Loucy (cell line): Measurements from ENCODE around the gene VAMP7.

Experiments
- H2AFZ ChIP-seq: fragments of 200-600 bp; sonication (generic); 2 replicates; pipeline ENCODE4 v1.6.0; 2016; ENCODE audit warnings: antibody characterized with exemption, mild to moderate bottlenecking, low read length, moderate library complexity
- H3F3A ChIP-seq: fragments of 200-600 bp; 2 replicates; pipeline ENCODE4 v1.6.0; 2016; ENCODE audit warnings: antibody characterized with exemption, low read depth, mild to moderate bottlenecking
- H3K27me3 ChIP-seq: fragments of 200-600 bp; sonication (generic); 2 replicates; pipeline ENCODE4 v1.6.1; 2014; ENCODE audit warnings: low read length, mild to moderate bottlenecking; ENCODE audit not compliant: insufficient read depth, poor library complexity, severe bottlenecking
- H3K36me3 ChIP-seq: fragments of 200-600 bp; sonication (generic); 2 replicates; pipeline ENCODE4 v1.6.1; 2016; ENCODE audit warnings: low read length; ENCODE audit not compliant: insufficient read depth
- H3K4me1 ChIP-seq: fragments of 200-600 bp; sonication (generic); 2 replicates; pipeline ENCODE4 v1.5.1; 2014; ENCODE audit warnings: low read length, mild to moderate bottlenecking; ENCODE audit not compliant: insufficient read depth, poor library complexity, severe bottlenecking
- H3K4me2 ChIP-seq: fragments of 200-600 bp; sonication (generic); 2 replicates; pipeline ENCODE4 v1.6.0; 2014; ENCODE audit warnings: antibody characterized with exemption, low read length, low read depth, mild to moderate bottlenecking; ENCODE audit not compliant: poor library complexity, severe bottlenecking
- H3K4me3 ChIP-seq: fragments of 200-600 bp; sonication (generic); 2 replicates; pipeline ENCODE4 v1.5.1; 2014; ENCODE audit warnings: low read length, mild to moderate bottlenecking, mixed read lengths; ENCODE audit not compliant: poor library complexity, severe bottlenecking
- H3K79me2 ChIP-seq: fragments of 200-600 bp; sonication (generic); 2 replicates; pipeline ENCODE4 v1.6.1; 2014; ENCODE audit warnings: low read length; ENCODE audit not compliant: insufficient read depth
- H3K9ac ChIP-seq: fragments of 200-600 bp; sonication (generic); 2 replicates; pipeline ENCODE4 v1.6.0; 2014; ENCODE audit warnings: mild to moderate bottlenecking, low read depth, low read length, moderate library complexity; ENCODE audit not compliant: poor library complexity, severe bottlenecking
- H3K9me2 ChIP-seq: fragments of 200-600 bp; sonication (generic); replicated peaks from 2 replicates; pipeline ENCODE4 v1.6.1; 2016; ENCODE audit warnings: low read depth, low read length, mixed read lengths
- H3K9me3 ChIP-seq: fragments of 200-600 bp; sonication (generic); 2 replicates; pipeline ENCODE4 v1.6.1; 2014; ENCODE audit warnings: mild to moderate bottlenecking, antibody characterized with exemption, low read length, low read depth; ENCODE audit not compliant: insufficient read depth
- H4K20me1 ChIP-seq: fragments of 200-600 bp; sonication (generic); 2 replicates; pipeline ENCODE4 v1.6.0; 2014; ENCODE audit warnings: antibody characterized with exemption, low read length, mild to moderate bottlenecking; ENCODE audit not compliant: insufficient read depth, poor library complexity, severe bottlenecking
- CTCF ChIP-seq: fragments of 200-600 bp; sonication (generic); conservative IDR thresholded peaks from 2 replicates; pipeline ENCODE4 v1.5.1; 2014; ENCODE audit warnings: mild to moderate bottlenecking, antibody characterized with exemption, low read length
- EZH2phosphoT487 ChIP-seq: fragments of 200-600 bp; IDR thresholded peaks from 2 replicates; pipeline ENCODE4 v1.6.1; 2018; ENCODE audit warnings: antibody characterized with exemption, mild to moderate bottlenecking, moderate library complexity, borderline replicate concordance

Gene VAMP7

GRCh38 chrX:155953055-155953454, 71.9 kb downstream of the VAMP7 start:
- no peaks in the 10 kb centered on the region for H3K9me2 ChIP-seq
- no peak overlapping the region for H3K4me3 ChIP-seq
- H3K79me2 ChIP-seq, result no peaks in the 10 kb centered on the region
- H3K36me3 ChIP-seq, result no peaks in the 10 kb centered on the region
- no peak overlapping the region for H3K4me2 ChIP-seq
- H4K20me1 ChIP-seq, result no peaks in the 10 kb centered on the region
- H3F3A ChIP-seq, result no peaks in the 10 kb centered on the region
- H3K27me3 ChIP-seq, result no peaks in the 10 kb centered on the region
- TF ChIP-seq EZH2phosphoT487 (no peak), CTCF (no peak)
- H3K9ac ChIP-seq, result no peak overlapping the region
- no peak overlapping the region for H2AFZ ChIP-seq
- H3K4me1 ChIP-seq, result no peaks in the 10 kb centered on the region
- no peaks in the 10 kb centered on the region for H3K9me3 ChIP-seq

DNA sequence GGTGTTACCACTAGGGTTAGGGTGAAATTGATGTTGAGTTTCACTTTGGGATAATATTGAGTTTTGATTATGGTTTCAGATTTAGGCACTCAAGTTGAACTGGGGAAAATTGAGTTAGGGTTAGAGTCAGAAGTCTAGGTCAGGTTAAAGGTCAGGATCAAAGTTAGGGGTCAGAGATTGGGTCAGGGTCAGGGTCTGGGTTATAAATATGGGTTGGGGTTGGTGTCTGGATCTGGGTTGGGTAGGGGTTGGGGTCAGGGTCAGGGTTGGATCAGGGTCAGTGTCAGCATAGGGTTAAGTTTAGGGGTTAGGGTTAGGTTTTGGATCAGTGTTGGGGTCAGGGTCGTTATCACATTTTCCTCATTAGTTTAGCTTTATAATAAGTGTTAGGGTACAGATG, 73.6 kb downstream of the VAMP7 start:
- Histone ChIP-seq H4K20me1 (no peaks in the 10 kb centered on the region), H3K9me3 (no peaks in the 10 kb centered on the region), H3K9ac (no peak overlapping the region), H3K27me3 (no peaks in the 10 kb centered on the region), H3K4me3 (no peak overlapping the region), H3K4me2 (no peak overlapping the region), H3K4me1 (no peaks in the 10 kb centered on the region), H2AFZ (no peak overlapping the region), H3F3A (no peaks in the 10 kb centered on the region), H3K9me2 (no peaks in the 10 kb centered on the region), H3K79me2 (no peaks in the 10 kb centered on the region), H3K36me3 (no peaks in the 10 kb centered on the region)
- no peak for TF ChIP-seq CTCF
- no peak for TF ChIP-seq EZH2phosphoT487

- no peak overlapping the region for H3K9ac ChIP-seq
- H3K4me1 ChIP-seq, result no peaks in the 10 kb centered on the region
- no peaks in the 10 kb centered on the region for H3K9me2 ChIP-seq
- H3K36me3 ChIP-seq, result no peaks in the 10 kb centered on the region
- H4K20me1 ChIP-seq, result no peaks in the 10 kb centered on the region
- no peak overlapping the region for H3K4me2 ChIP-seq
- H3K9me3 ChIP-seq, result no peaks in the 10 kb centered on the region
- H3K4me3 ChIP-seq, result no peak overlapping the region
- H3K79me2 ChIP-seq, result no peaks in the 10 kb centered on the region
- no peak overlapping the region for H2AFZ ChIP-seq
- TF ChIP-seq EZH2phosphoT487 (no peak), CTCF (no peak)
- H3K27me3 ChIP-seq, result no peaks in the 10 kb centered on the region
- H3F3A ChIP-seq, result no peaks in the 10 kb centered on the region
Measured at GRCh38 chrX:155956099-155956498, 75.0 kb downstream of the VAMP7 start.
